ENCODE results near the gene LYG1.

The LYG1 gene

GRCh38 chr2:99259465-99259864, 41.5 kb downstream of the LYG1 start:
- Histone ChIP-seq H3K4me1 (ENCODE audit: control insufficient read depth, low read depth, low read length) (no peaks in the 10 kb centered on the region), H3K9me3 (ENCODE audit: control insufficient read depth, low read depth, low read length) (no peaks in the 10 kb centered on the region), H3K27ac (ENCODE audit: low read length) (no peak overlapping the region), H3K9ac (ENCODE audit: low read length) (no peak overlapping the region), H3K4me3 (ENCODE audit: low read length) (no peak overlapping the region), H3K27me3 (ENCODE audit: control insufficient read depth, insufficient read depth, low read length) (no peaks in the 10 kb centered on the region), H3K36me3 (ENCODE audit: control insufficient read depth, low read depth, low read length) (no peaks in the 10 kb centered on the region)

GRCh38 chr2:99256677-99257076, 44.3 kb downstream of the LYG1 start:
- Histone ChIP-seq H3K4me3 (ENCODE audit: low read length) (no peak overlapping the region), H3K4me1 (ENCODE audit: control insufficient read depth, low read depth, low read length) (no peaks in the 10 kb centered on the region), H3K9ac (ENCODE audit: low read length) (no peak overlapping the region), H3K27ac (ENCODE audit: low read length) (no peak overlapping the region), H3K36me3 (ENCODE audit: control insufficient read depth, low read depth, low read length) (no peaks in the 10 kb centered on the region), H3K27me3 (ENCODE audit: control insufficient read depth, insufficient read depth, low read length) (no peaks in the 10 kb centered on the region), H3K9me3 (ENCODE audit: control insufficient read depth, low read depth, low read length) (no peaks in the 10 kb centered on the region)

GRCh38 chr2:99255491-99256318, 45.3 kb downstream of the LYG1 start, which contains the start of gene LYG2:
Gene LYG2, minus strand, starts transcription at chr2:99255666. Its CDS starts 1,406 bp downstream, at chr2:99254260.
- no peak within 1 kb of the TSS for H3K27ac ChIP-seq (ENCODE audit: low read length)
- no peak within 1 kb of the TSS for H3K4me3 ChIP-seq (ENCODE audit: low read length)
- H3K9me3 ChIP-seq (ENCODE audit: control insufficient read depth, low read depth, low read length), result no peaks in the 10 kb centered on the region
- no peaks in the 10 kb centered on the region for H3K27me3 ChIP-seq (ENCODE audit: control insufficient read depth, insufficient read depth, low read length)
- no peaks in the 10 kb centered on the region for H3K36me3 ChIP-seq (ENCODE audit: control insufficient read depth, low read depth, low read length)
- no peaks in the 10 kb centered on the region for H3K4me1 ChIP-seq (ENCODE audit: control insufficient read depth, low read depth, low read length)
- H3K9ac ChIP-seq (ENCODE audit: low read length), result no peak within 1 kb of the TSS

GRCh38 chr2:99249951-99250350, 51.0 kb downstream of the LYG1 start:
- Histone ChIP-seq H3K9ac (ENCODE audit: low read length) (no peak overlapping the region), H3K4me3 (ENCODE audit: low read length) (no peak overlapping the region), H3K9me3 (ENCODE audit: control insufficient read depth, low read depth, low read length) (no peaks in the 10 kb centered on the region), H3K36me3 (ENCODE audit: control insufficient read depth, low read depth, low read length) (no peaks in the 10 kb centered on the region), H3K27ac (ENCODE audit: low read length) (no peak overlapping the region), H3K4me1 (ENCODE audit: control insufficient read depth, low read depth, low read length) (no peaks in the 10 kb centered on the region), H3K27me3 (ENCODE audit: control insufficient read depth, insufficient read depth, low read length) (no peaks in the 10 kb centered on the region)

- Histone ChIP-seq H3K27me3 (ENCODE audit: control insufficient read depth, insufficient read depth, low read length) (no peaks in the 10 kb centered on the region), H3K9ac (ENCODE audit: low read length) (no peak overlapping the region), H3K4me3 (ENCODE audit: low read length) (no peak overlapping the region), H3K27ac (ENCODE audit: low read length) (no peak overlapping the region), H3K36me3 (ENCODE audit: control insufficient read depth, low read depth, low read length) (no peaks in the 10 kb centered on the region), H3K9me3 (ENCODE audit: control insufficient read depth, low read depth, low read length) (no peaks in the 10 kb centered on the region), H3K4me1 (ENCODE audit: control insufficient read depth, low read depth, low read length) (no peaks in the 10 kb centered on the region)
These were observed 58.8 kb downstream of the LYG1 start for GRCh38 chr2:99242151-99242550.

GRCh38 chr2:99240431-99240830, 60.6 kb downstream of the LYG1 start:
- Histone ChIP-seq H3K4me1 (ENCODE audit: control insufficient read depth, low read depth, low read length) (no peaks in the 10 kb centered on the region), H3K4me3 (ENCODE audit: low read length) (no peak overlapping the region), H3K27me3 (ENCODE audit: control insufficient read depth, insufficient read depth, low read length) (no peaks in the 10 kb centered on the region), H3K36me3 (ENCODE audit: control insufficient read depth, low read depth, low read length) (no peaks in the 10 kb centered on the region), H3K27ac (ENCODE audit: low read length) (no peak overlapping the region), H3K9me3 (ENCODE audit: control insufficient read depth, low read depth, low read length) (no peaks in the 10 kb centered on the region), H3K9ac (ENCODE audit: low read length) (no peak overlapping the region)

GRCh38 chr2:99238599-99238998, 62.4 kb downstream of the LYG1 start:
- Histone ChIP-seq H3K4me1 (ENCODE audit: control insufficient read depth, low read depth, low read length) (no peaks in the 10 kb centered on the region), H3K27ac (ENCODE audit: low read length) (no peak overlapping the region), H3K36me3 (ENCODE audit: control insufficient read depth, low read depth, low read length) (no peaks in the 10 kb centered on the region), H3K9ac (ENCODE audit: low read length) (no peak overlapping the region), H3K9me3 (ENCODE audit: control insufficient read depth, low read depth, low read length) (no peaks in the 10 kb centered on the region), H3K4me3 (ENCODE audit: low read length) (no peak overlapping the region), H3K27me3 (ENCODE audit: control insufficient read depth, insufficient read depth, low read length) (no peaks in the 10 kb centered on the region)

Measured in iPS-18a (cell line).